HG03095 (cell line): ENCODE data around the gene DNAJC9.

Experiments
- ATAC-seq: cut with Tn5 transposase; IDR thresholded peaks from one replicate; pipeline ENCODE4 v1.9.1; 2021; ENCODE audit warnings: moderate library complexity; ENCODE audit not compliant: unreplicated experiment

DNAJC9 gene

GRCh38 chr10:73239908-73240307 lies 7.1 kb downstream of the DNAJC9 start:
- ATAC-seq: no peak

- no peak for ATAC-seq
These were observed 8.0 kb downstream of the DNAJC9 start for GRCh38 chr10:73238990-73239566.

- no peak for ATAC-seq
These were observed 12.4 kb downstream of the DNAJC9 start for GRCh38 chr10:73234695-73235094.

GRCh38 chr10:73233883-73234282 lies 13.2 kb downstream of the DNAJC9 start:
- ATAC-seq: no peak

GRCh38 chr10:73232887-73233286 lies 14.2 kb downstream of the DNAJC9 start:
- ATAC-seq: no peak

- no peak for ATAC-seq
These were observed 17.5 kb downstream of the DNAJC9 start for GRCh38 chr10:73229567-73229966.

- ATAC-seq: no peak
These were observed 18.8 kb downstream of the DNAJC9 start for GRCh38 chr10:73228247-73228646.

GRCh38 chr10:73226663-73227062 lies 20.4 kb downstream of the DNAJC9 start:
- ATAC-seq: no peak

- no peak for ATAC-seq
These were observed 21.5 kb downstream of the DNAJC9 start for GRCh38 chr10:73225518-73225917.

- ATAC-seq: no peak
These were observed 26.1 kb downstream of the DNAJC9 start for GRCh38 chr10:73220989-73221388.

- no peak for ATAC-seq
These were observed 27.7 kb downstream of the DNAJC9 start for GRCh38 chr10:73219384-73219783.

GRCh38 chr10:73218431-73219191 lies 28.4 kb downstream of the DNAJC9 start:
- no peak for ATAC-seq

- no peak for ATAC-seq
These were observed 29.4 kb downstream of the DNAJC9 start for GRCh38 chr10:73217628-73218027.

GRCh38 chr10:73215749-73216148 lies 31.3 kb downstream of the DNAJC9 start:
- no peak for ATAC-seq

GRCh38 chr10:73211106-73211811 lies 35.8 kb downstream of the DNAJC9 start:
- ATAC-seq: no peak

- ATAC-seq: no peak
These were observed 36.5 kb downstream of the DNAJC9 start for GRCh38 chr10:73210395-73211105.

- ATAC-seq: no peak
These were observed 37.4 kb downstream of the DNAJC9 start for GRCh38 chr10:73209705-73210104.

- ATAC-seq: no peak
These were observed 39.2 kb downstream of the DNAJC9 start for GRCh38 chr10:73207883-73208282.

GRCh38 chr10:73206385-73206784 lies 40.7 kb downstream of the DNAJC9 start:
- no peak for ATAC-seq

GRCh38 chr10:73205890-73206289 lies 41.2 kb downstream of the DNAJC9 start:
- ATAC-seq: no peak

- no peak for ATAC-seq
These were observed 42.0 kb downstream of the DNAJC9 start for GRCh38 chr10:73205081-73205480.
